ENCODE data around the gene ZNF311.
"Not testable (repeated sequence)": the region's sequence is repeated elsewhere in the genome, so short reads cannot be mapped to it uniquely, and the experiment has no call there.

ZNF311 gene

GRCh38 chr6:28953039-28953584 lies 52.0 kb downstream of the ZNF311 start:
- DNase-seq = peak; percentile 31

- not testable (repeated sequence) for DNase-seq
Observed at GRCh38 chr6:28949656-28950195, 55.4 kb downstream of the ZNF311 start.

- DNase-seq = no peak
Observed at GRCh38 chr6:28948782-28949486, 56.2 kb downstream of the ZNF311 start.

- DNase-seq = no peak
Observed at GRCh38 chr6:28947831-28948270, 57.3 kb downstream of the ZNF311 start.

- no peak for DNase-seq
Observed at GRCh38 chr6:28947067-28947765, 57.9 kb downstream of the ZNF311 start.

- no peak for DNase-seq
Observed at GRCh38 chr6:28945349-28945748, 59.8 kb downstream of the ZNF311 start.

Measured in DMS153 (cell line).